Anterior cingulate cortex (tissue), 58 donors: ENCODE results near the gene NTNG1.
"Not testable (repeated sequence)": the region's sequence is repeated elsewhere in the genome, so short reads cannot be mapped to it uniquely, and the experiment has no call there.

ENCODE experiments used
- DNase-seq, 58 donors: peaks; one replicate each; lab custom pipeline; 2025; lab: John Stamatoyannopoulos, UW

Gene NTNG1

DNA sequence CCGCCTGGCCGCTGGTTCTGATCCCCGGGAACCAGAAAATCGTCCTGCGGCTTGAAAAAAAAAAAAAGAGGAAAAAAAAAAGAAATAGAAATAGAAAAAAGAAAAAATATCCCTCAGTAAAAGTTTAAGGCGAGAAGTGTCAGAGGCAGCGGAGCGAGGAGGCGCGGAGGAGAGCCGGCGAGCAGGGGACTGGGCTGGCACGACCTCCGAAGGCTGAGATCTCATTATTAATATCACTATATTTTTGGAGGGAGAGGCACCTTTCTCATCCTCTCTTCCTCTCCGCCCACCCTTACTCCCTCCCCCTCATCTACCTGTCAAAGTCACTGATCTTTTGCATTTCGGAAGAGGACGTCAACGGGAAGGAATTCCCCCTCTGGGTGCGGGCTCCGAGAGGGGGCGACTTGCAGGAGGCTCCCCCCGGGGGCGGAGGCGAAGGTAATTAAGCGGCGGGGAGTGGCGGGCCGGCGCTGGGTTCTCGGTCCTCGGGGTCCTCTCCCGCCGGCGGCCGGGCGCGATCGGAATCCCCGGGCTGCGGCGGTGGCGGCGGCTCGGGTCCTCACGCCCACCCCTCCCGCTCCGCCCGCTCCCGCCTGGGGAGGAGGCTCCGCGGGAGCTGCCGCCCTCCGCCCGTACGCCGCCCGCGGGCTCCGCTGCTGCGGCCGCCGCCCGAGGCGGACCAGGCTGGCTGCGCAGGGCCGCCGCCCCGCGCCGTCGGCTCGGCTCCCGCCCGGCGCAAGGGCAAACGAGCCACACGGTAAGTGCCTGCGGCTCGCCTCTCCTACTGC, at the start of gene NTNG1:
Gene NTNG1 (plus strand): TSS at position 337 of the 788 bp plus-strand sequence.
- DNase-seq, result peak in 3 of 58 donors; percentile 3 to 14 (median 12)

DNA sequence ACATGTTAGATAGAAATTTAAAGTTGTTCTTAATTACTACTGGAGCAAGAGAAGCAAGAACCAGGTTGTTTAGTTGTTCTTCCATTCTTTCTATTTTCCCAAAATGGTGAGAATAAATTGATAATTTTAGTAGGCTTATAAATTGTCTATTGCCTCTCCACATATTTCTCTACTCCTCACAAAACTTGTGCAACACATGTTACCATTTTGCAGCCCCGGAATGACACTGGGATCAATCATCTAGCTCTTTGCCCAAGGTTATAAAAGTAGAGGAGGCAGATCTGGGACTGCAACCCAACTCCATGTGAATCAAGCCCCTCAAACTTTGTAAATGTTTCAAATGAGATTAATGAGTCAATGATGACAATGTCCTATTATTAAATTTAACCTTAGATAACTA, 49.4 kb upstream of the NTNG1 start:
- DNase-seq, result no peak

DNA sequence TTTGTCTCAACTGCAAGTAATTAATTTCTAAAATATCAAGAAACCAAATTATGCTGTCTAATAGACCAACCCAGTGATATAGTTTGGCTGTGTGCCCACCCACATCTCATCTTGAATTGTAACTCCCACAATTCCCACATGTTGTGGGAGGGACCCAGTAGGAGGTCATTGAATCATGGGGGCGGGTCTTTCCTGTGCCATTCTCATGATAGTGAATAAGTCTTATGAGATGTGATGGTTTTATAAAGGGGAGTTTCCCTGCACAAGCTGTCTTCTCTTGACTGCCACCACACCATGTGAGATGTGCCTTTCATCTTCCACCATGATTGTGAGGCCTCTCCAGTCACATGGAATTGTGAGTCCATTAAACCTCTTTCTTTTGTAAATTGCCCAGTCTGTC, 47.4 kb upstream of the NTNG1 start:
- not testable (repeated sequence) for DNase-seq

DNA sequence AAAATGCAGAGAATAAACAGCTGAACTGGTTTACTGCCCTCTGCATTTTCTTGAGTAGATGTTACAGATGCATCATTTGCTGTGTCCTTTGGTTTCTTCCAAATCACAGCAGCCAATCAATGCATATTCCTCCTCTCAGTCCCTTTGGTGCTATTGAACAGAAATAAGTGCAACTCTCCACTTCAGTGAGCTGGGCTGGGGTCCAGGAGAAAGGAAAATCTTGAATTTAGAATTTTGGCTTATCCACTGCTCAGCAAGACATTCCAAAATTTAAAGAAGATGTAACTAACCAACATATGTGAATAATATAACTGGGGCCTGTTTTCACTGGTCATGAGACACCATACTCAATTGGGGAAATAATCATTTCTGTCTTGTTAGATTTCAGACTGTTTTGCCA, 45.2 kb upstream of the NTNG1 start:
- DNase-seq, result no peak

DNA sequence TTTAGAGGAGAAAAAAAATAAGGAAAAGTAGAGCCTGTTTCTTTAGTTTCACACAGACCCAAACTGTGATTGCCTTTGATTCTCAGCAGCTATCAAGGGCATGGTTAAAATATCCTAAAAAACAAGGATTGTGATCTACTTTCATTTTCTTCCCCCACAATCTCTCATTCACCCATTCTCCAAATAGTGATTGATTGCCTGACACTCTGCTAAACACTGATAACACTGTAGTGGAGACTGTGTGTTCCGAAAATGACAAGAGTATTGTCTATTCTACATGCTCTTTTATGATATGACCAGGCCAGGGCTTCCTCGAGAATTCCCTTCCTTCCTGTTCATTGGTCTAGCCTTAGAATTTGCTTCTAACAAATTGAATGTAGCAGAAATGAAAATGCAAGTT, 44.1 kb upstream of the NTNG1 start:
- no peak for DNase-seq

DNA sequence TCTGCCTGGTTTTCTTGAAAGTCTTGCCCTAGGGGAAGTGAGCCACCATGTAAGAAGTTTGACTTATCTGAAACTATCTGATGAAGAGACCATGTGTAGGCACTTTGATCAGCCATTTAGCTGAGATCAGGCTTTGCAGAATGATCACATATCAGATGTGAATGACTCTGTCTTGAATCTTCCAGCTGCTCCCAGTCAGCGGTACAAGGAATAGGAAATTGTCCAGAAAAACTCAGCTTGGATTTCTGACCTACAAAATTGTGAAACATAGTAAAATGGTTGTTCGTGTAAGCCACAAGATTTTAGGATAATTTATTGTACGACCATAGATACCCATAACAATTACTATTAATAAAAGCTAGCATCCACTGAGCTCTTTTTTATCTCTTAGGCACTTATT, 41.9 kb upstream of the NTNG1 start:
- no peak for DNase-seq

DNA sequence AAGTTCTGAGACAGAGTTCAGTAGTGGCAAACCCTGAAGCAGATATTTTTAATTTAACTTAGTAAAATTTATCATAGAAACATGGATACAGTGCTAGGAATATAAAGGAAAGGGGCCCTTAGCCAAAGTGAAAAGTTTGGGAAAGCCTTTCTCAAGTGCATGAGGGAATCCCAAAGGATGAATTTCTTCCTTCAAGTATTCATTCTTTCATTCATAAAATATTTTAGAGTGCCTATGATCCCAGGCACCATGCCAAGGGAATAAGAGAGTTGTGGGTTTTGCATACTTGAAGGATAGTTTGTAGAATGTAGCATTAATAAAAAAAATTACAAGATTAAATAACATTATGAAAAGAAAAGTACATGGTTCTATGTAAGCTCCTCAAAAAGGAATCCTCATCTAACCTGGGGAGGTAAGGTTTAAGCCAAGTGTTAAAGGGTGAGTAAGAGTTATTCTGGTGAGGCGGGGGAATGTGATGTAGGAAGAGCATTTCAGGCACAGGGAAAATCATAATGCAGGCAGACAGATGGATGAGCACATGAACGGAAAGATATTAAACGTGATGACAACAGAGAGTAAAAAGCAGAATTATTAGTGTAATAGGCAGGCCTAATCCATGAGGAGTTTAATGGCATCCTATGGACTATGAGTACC, 40.4 kb upstream of the NTNG1 start:
- no peak for DNase-seq

DNA sequence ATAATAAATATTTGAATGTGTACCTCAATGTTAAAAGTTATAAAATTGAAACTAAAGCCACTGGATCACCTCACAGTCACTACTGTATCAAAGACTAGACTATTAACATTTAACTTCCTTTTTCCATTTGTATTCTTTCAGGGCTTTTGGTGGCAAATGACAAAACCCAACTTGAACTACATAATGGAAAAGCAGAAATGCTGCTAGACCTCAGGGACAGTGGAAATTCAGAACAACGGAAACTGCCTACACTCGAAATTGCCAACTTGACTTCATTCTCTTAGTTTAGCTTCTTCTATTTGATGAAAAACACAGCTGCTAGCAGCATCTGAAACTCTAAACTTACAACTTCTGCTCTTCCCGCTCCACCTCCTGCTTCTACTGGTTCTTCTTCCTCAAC, 34.9 kb upstream of the NTNG1 start:
- DNase-seq, result no peak

DNA sequence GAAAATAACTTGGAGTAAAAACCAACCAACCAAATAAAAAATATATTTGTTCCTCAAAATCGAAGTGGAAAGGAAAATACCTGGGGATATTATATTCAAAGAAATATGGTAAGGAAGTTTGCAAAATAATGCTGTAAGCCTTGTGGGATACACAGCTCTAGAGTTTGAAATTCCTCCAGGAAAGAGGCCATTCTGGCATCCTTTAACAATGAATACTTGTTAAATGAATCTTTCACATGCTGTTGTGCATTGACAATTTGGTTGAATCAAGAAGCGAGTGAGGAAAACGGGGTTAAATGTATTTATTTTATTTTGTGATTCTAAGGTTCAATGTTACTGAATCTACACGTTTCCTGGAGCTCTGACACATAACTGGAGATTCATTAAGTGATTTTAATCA, 30.5 kb upstream of the NTNG1 start:
- no peak for DNase-seq

DNA sequence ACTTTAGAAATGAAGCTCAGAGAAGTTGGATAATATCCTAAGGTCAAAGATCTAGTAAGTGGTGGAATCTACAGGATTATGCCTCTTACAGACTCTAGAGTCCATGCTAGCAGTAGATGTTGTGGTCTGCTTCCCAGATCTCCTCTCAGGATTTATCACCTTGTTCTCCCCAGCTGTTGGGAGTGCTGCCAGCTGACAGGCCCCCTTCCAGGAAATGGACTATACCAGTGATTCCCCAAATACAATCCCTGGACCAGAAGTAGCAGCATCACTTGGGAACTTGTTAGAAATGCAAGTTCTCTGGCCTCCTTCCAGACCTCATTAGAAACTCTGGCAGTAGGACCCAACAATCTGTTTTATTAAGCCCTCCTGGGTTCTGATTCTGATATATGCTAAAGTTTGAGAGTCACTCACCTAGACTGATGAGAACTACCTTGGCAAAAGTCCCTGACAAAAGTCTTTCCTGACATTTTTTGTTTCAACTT, 24.5 kb upstream of the NTNG1 start:
- DNase-seq, result no peak

DNA sequence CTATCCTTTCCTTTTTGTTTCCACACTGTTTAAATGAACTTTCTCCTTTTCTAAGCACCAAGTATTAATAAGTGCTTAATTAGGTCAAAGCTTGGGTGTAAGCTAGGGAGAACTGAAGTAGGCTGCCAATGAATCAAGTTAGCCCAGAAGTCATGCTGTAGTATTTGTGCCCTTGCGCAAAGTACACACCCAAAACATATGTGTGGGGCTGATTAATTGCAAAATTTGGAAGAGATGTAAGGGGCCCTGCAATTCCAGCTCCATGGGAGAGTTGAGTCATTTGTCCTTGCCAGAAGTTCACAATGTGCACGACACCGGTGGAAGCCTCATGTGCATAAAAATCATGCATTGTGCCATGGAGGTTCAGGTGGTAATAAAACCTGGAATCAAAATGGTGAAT, 18.6 kb upstream of the NTNG1 start:
- DNase-seq, result no peak

DNA sequence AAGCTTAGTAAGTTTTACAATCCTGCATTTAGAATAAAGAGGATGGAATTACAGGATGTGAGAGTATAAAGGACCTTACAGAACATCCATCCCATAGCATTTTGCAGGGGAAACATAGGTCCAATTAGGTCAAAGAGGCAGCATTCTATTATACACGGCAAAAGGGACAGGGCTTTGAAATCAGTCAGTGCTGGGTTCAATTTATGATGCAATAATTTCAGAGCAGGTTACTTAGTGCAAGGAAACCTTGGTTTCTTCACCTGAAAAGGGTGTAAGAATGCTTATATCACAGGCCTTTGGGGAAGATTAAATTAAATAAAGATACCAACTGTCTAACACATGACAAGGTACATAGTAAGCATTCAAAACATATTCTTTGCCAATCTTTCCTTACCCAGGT, 17.1 kb upstream of the NTNG1 start:
- no peak for DNase-seq

DNA sequence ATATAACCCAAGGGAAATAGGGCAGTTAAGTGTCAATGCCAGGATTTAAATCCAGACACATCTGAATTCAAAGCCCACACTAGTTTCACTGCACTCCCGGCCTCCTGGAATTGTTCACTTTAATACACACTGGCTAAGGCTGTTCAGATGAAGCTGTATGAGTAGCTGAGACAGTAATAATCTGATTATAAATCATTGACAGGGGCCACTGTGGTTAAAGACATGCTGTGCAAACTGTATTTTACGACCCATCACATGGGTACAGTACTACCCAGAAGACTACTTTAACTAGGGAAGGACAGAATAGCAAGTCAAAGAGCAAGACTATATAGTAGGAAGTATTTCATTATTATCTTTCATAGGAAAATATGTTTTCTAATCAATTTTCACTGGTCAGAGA, 16.1 kb upstream of the NTNG1 start:
- no peak for DNase-seq

DNA sequence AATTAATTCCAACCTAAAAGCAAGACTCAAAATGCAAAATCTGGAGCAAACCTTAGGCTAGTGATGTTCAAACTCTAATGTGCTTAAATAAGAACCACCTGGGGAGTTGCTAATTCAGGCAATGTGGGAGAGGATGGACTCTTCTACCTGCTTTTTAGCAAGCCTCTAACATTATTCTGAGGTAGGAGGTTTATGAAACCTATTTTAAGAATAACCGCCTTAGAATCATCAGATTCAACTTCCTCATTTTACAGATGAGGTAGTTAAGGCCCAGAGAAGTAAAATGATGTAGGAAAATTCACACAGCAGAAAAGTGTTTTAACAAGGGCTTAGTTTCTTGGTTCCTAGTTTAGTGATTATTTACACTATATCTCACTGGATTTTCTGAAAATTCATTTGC, 8.6 kb upstream of the NTNG1 start:
- DNase-seq, result no peak

DNA sequence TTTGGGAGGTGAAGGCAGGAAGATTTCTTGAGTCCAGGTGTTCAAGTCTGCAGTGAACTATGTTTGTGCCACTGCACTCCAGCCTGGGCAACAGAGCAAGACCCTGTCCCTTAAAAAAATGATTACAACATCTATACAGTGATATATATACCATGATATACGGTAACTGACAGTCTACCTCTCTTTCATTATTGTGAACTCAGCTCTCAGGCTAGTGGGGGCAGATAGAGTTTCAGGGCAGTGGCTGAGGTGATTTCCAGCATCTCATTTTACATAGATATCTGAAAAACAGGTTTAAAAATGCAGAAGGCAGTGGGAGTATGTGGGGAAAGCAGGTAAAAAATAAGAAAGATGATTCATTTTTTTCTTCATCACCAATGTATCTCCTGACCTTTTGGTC, 8.1 kb upstream of the NTNG1 start:
- DNase-seq, result no peak

DNA sequence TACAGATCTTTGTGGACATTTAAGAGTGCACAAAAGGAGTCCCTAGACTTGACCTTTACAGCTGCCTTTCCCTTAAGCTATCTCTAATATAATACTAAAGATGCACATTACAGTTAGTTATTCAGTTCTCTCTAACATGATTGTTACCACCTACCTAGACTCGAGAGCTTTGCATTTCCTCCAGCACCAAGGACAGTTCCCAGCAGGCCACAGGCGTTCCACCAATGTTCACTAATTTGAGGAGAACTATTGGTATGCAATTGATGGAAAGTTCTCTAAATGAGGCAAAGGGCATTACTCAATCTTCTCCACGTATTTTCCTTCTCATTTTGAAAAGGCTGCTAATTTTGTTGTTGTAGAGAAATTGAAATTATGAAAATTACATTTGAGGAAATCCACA, 5.4 kb upstream of the NTNG1 start:
- DNase-seq, result no peak

DNA sequence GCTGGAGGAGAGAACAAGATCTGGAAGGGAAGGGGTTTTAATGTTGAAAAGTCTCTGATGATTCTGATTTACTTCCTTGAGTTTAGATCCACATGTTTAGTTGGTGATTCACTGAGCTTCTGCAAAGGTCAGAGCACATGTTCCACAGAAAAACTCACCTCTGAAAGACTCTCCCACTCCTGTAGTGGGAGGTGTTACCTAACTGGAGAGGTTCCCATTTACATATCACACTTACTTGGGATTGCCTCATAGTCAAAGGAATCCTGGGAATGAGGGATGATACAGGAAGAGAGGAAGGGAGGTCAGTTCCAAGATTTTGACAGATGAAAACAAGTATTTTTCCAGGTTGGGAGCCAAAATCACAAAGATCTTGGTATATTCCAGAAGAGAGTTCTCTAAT, 2.7 kb upstream of the NTNG1 start:
- DNase-seq, result no peak

DNA sequence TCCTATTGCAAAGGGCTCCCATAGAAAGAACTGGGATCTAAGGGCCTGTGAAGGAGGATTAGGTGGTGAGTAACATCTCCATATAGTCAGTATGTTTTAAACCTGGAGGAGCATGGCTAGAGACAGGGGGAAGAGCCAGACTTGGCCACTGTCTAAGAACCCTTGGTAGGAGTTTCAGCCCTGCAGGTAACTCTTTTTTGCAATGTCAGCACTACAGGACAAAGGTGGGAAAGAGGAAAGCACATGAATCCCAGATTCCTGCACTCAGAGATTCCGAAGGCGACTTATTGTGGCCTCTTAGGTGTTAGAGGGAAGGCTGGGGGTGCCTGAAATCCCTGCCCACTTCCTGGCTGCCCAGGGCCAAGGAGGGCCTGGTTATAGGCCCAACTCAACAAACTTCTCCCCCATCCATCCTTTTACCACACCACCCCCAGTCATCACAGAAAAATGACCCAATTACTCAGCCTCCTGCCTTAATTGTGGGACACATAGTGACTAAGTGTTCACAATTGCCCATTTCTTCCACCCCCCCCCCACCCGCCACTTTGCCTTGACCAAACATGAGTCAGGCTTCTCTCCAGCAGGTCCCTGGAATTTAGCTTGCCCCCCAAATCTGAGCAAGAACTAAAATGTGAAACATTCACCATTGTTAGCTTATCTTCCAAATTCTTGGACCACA, 1.9 kb upstream of the NTNG1 start:
- no peak for DNase-seq

DNA sequence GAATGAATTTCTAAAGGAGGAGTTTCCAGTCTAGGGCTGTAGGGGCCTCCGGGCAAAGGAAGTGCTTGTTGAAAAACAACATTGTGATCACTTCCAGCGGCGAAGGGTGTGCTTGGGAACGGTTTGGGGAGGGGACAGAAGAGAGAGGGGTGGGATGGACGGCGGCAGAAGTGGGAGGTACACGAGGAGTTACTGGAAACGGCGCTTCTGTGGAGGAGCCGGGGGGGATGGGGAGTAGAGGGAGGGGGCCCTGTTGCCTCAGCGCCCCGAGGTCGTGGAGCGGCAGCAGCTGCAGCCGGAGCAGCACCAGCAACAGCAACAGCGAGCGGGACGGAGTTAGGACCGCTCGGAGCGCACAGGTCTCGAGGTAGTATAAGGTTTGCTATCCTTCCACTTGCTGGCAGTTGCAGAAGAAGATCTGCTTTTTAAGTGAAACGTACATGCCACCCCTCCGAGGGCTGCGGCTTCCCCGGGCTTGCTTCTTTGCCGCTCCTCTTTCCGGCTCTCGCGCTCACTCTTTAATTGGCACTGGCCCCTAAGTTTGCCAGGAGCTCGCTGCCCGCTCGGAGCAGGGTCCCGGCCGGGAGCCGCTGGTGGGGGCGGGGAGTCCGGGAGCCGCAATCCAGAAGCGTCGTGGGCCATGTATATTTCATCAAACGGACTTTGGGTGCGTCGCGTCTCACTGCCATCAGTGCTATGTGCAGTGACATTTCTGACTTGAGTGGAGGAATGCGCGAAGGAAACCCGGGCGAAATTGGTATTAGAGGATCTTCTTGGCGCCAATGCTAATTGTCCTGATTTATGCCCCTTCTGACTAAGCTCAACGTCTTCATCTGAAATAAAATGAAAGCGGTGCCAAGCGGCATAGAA, 771 bp upstream of the NTNG1 start:
- peak in 28 of 58 donors; percentile 7 to 56 (median 32) for DNase-seq

DNA sequence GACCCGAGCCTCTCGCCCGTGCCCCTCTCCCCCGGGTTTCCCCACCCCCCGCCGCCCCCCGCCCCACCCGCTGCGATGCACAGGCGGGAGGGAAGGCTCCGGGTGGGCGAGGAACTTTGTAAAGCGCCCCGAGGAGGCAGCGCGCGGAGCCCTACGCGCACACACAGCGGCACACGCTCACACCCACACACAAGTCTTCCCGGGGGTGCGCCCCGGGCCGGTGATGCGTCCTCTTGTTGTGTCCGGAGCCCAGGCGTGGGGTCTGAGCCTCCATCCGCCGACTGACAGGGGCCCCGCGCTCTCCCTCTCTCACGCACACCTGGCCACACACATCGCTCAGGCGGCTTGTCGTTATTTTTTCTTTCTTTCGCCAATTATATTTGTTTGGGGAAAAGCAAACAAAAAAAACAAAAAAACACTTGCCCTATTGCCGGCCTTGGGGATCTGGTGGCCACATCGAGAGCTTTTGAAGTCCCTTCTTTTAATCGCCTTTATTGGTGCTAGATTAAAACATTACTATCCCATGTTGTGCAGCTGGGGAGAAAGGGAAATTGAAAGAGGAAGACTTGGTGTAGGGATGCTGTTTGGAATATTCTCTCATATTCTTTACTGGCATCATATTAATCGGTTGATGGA, 770 bp downstream of the NTNG1 start:
- DNase-seq, result peak in 13 of 58 donors; percentile 1 to 23 (median 8)
